Esophagus squamous epithelium (tissue), 5 donors: Measurements from ENCODE around the gene PLCH2. TPM values are rescaled to one million over a fixed set of nuclear protein-coding genes. Genes with fewer than 3 reads are reported as not detected.

Experiments used
- DNase-seq: peaks from one replicate; lab custom pipeline; 2025; lab: John Stamatoyannopoulos, UW
- H3K27ac ChIP-seq, 4 donors: fragments of 200-600 bp; sonication (generic); one replicate each; pipeline ENCODE4 v1.5.1; 2016 to 2019; ENCODE audit warnings: mild to moderate bottlenecking in 1 of 4
- H3K27me3 ChIP-seq, 4 donors: fragments of 200-600 bp; sonication (generic); 1 replicate in 3 of 4; 2 replicates in 1 of 4; pipeline versions ENCODE4 v1.5.1 to v1.6.0; 2017 to 2021; ENCODE audit warnings: antibody characterized with exemption in 1 of 4
- H3K36me3 ChIP-seq, 3 donors: fragments of 200-600 bp; sonication (generic); one replicate each; pipeline ENCODE4 v1.5.1; 2016 to 2019
- H3K4me1 ChIP-seq, 3 donors: fragments of 200-600 bp; sonication (generic); one replicate each; pipeline ENCODE4 v1.5.1; 2017 to 2019
- H3K4me3 ChIP-seq, 4 donors: fragments of 200-600 bp; sonication (generic); 1 replicate in 3 of 4; 2 replicates in 1 of 4; pipeline ENCODE4 v1.5.1; 2016 to 2019; ENCODE audit warnings: mild to moderate bottlenecking in 2 of 4, moderate library complexity in 1 of 4
- H3K9me3 ChIP-seq, 3 donors: fragments of 200-600 bp; sonication (generic); one replicate each; pipeline ENCODE4 v1.5.1; 2016 to 2019
- CTCF ChIP-seq, 6 experiments: fragments of 450-650 bp in 4 of 6; fragments of 200-600 bp in 2 of 6; sonication (generic) in 2 of 6; IDR thresholded peaks; one replicate each; pipeline ENCODE4 v1.5.1; 2016 to 2019; ENCODE audit warnings: antibody characterized with exemption in 6 of 6, mild to moderate bottlenecking in 4 of 6, moderate library complexity in 4 of 6
- POLR2A ChIP-seq, 4 donors: fragments of 450-650 bp; IDR thresholded peaks; one replicate each; pipeline ENCODE4 v1.6.1; 2017; ENCODE audit warnings: antibody characterized with exemption in 4 of 4, mild to moderate bottlenecking in 4 of 4, moderate library complexity in 3 of 4
- WGBS, 2 donors: methylation state at CpG; one replicate each; pipeline ENCODE4 v1.1.5; 2018; 5-methylcytosine and 5-hydroxymethylcytosine counted together
- intact Hi-C: fragments of 100-400 bp; cut with DNase I; formaldehyde crosslinking; loops from one replicate; pipeline ENCODE4 v1.15.0; 2022
- total RNA-seq, 4 donors: library from RNA; depleted of rRNA; stranded (reverse); fragments of >200 nt; gene quantifications; one replicate each; pipeline ENCODE4 v1.1.0, GENCODE V29; 2016
- donor health status: DM: yes; HTN: yes; CAD: no.

PLCH2 gene
- total RNA-seq, 4 donors from 2014 or later: 26.1 to 34.3 (median 31.5) TPM

DNA sequence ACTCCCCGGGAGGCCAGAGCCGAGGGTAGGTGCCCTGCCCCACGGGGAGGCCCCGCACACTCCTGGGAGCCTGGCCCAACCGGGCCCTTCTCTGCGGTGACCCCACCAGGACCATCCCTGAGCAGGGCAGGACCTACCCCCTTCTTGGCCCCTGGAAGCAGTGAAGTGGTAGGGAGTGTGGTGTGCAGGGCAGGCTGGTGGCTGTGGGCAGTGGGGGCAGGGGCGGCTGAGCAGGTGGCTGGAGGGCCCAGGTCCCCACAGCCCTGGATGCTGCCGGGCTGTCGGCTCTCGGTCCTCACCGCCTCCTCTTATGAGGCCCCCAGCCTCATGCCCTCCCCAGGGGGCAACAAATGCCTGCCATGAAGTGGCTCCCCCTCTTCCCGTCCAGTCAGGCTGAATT lies 19.5 kb downstream of the PLCH2 start:
- Histone ChIP-seq H3K4me3 (no peak overlapping the region), H3K9me3 (no peaks in the 10 kb centered on the region), H3K4me1 (peaks cover 0 to 9% (median 0%) of the 10 kb centered on the region in 3 donors), H3K27ac (no peak overlapping the region), H3K36me3 (peaks cover 0 to 38% (median 0%) of the 10 kb centered on the region in 3 donors), H3K27me3 (peaks cover 0 to 20% (median 0%) of the 10 kb centered on the region in 4 donors)
- intact Hi-C loops: no loop called here
- no peak for DNase-seq
- TF ChIP-seq CTCF (IDR thresholded peaks at IDR 0.05) (no peak), POLR2A (IDR thresholded peaks at IDR 0.05) (no peak)
- WGBS, 2 donors: 86 to 100% methylated on average over 1 to 4 of the region's 12 CpGs

GRCh38 chr1:2496087-2496622 lies 20.1 kb downstream of the PLCH2 start:
- Histone ChIP-seq H3K36me3 (peaks cover 0 to 32% (median 0%) of the 10 kb centered on the region in 3 donors), H3K4me1 (peaks cover 0 to 9% (median 0%) of the 10 kb centered on the region in 3 donors), H3K9me3 (no peaks in the 10 kb centered on the region), H3K27ac (no peak overlapping the region), H3K27me3 (peaks cover 0 to 24% (median 0%) of the 10 kb centered on the region in 4 donors), H3K4me3 (no peak overlapping the region)
- intact Hi-C loops: no loop called here
- 62 to 90% methylated on average over 6 to 12 of the region's 28 CpGs for WGBS, 2 donors
- no peak for DNase-seq
- no peak for TF ChIP-seq CTCF (IDR thresholded peaks at IDR 0.05)
- no peak for TF ChIP-seq POLR2A (IDR thresholded peaks at IDR 0.05)

DNA sequence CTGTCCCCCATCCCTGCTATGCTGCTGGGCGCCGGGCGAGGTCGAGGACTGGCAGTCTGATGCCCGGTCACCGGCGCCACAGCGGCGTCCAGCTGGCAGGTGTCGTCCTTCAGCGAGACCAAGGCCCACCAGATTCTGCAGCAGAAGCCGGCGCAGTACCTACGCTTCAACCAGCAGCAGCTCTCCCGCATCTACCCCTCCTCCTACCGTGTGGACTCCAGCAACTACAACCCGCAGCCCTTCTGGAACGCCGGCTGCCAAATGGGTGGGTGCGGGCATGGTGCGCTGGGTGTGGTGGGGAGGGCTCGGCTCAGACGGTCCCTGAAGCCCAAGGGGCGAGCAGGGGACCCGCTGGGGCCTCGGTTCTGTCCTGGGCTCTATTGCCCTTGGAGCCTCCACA lies 20.7 kb downstream of the PLCH2 start:
- H3K4me3 ChIP-seq: no peak overlapping the region
- DNase-seq: no peak
- H3K4me1 ChIP-seq: peaks cover 0 to 9% (median 0%) of the 10 kb centered on the region in 3 donors
- TF ChIP-seq CTCF (IDR thresholded peaks at IDR 0.05): no peak
- no peak for TF ChIP-seq POLR2A (IDR thresholded peaks at IDR 0.05)
- no peak overlapping the region for H3K27ac ChIP-seq
- peaks cover 0 to 31% (median 0%) of the 10 kb centered on the region in 3 donors for H3K36me3 ChIP-seq
- intact Hi-C loops: no loop called here
- H3K27me3 ChIP-seq: peaks cover 0 to 30% (median 0%) of the 10 kb centered on the region in 4 donors
- no peaks in the 10 kb centered on the region for H3K9me3 ChIP-seq
- whole genome bisulfite sequencing, 2 donors: 86 to 91% methylated on average over 8 to 22 of the region's 26 CpGs

DNA sequence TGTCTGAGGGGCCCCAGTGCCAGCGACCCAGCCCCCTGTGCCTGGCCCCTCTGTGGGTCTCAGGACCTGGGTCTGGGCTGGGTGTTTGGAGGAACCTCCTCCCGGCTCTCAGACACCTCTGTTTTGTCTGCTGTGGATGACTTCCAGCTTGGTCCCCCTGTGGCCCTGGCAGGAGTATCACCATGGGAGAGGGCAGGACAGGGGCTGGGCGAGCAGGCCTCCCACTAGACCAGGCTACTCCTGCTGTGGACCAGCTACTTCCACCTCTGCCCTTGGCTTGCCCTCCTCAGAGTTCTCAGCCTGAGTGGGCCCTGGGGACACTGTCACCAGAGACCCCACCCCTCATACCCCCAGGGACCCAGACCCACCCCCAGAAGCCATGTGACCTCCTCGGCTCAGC lies 21.8 kb downstream of the PLCH2 start:
- TF ChIP-seq POLR2A (IDR thresholded peaks at IDR 0.05): no peak
- TF ChIP-seq CTCF (IDR thresholded peaks at IDR 0.05): no peak
- Histone ChIP-seq H3K4me3 (no peak overlapping the region), H3K36me3 (peaks cover 0 to 31% (median 0%) of the 10 kb centered on the region in 3 donors), H3K27ac (no peak overlapping the region), H3K4me1 (peaks cover 0 to 9% (median 0%) of the 10 kb centered on the region in 3 donors), H3K9me3 (no peaks in the 10 kb centered on the region), H3K27me3 (peaks cover 0 to 41% (median 0%) of the 10 kb centered on the region in 4 donors)
- DNase-seq: no peak
- intact Hi-C loops: no loop called here
- 53% methylated on average over 3 of the region's 4 CpGs; no CpG with 5 or more reads in 1 of the 2 donors for WGBS, 2 donors

DNA sequence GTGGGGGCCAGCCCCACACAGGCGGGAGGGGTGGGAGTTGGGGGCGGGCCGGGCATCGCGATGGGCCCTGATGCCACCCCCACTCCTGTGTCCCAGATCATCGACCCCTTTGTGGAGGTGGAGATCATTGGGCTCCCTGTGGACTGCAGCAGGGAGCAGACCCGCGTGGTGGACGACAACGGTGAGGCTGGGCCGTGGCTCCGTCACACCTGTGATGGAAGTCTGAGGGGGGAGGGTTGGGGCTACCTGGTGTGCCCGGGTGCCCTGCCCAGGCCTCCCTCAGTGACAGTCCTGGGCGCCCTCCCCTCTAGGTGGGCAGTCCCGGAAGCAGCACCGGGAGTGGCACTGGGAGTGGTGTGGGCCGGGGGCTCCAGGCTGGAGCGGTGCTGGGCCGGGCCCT lies 22.6 kb downstream of the PLCH2 start:
- Histone ChIP-seq H3K27ac (no peak overlapping the region), H3K36me3 (peaks cover 0 to 32% (median 0%) of the 10 kb centered on the region in 3 donors), H3K27me3 (peaks cover 0 to 49% (median 0%) of the 10 kb centered on the region in 4 donors), H3K4me1 (peaks cover 0 to 9% (median 0%) of the 10 kb centered on the region in 3 donors), H3K4me3 (no peak overlapping the region), H3K9me3 (no peaks in the 10 kb centered on the region)
- intact Hi-C loops: no loop called here
- WGBS, 2 donors: no CpG with 5 or more reads among the region's 19 CpGs
- TF ChIP-seq POLR2A (IDR thresholded peaks at IDR 0.05) (no peak), CTCF (IDR thresholded peaks at IDR 0.05) (no peak)
- DNase-seq: no peak
